WTC11 (cell line): ENCODE measurements around the gene SCGB3A2.

Experiments
- ATF2 ChIP-seq: sonication (generic); formaldehyde crosslinking; IDR thresholded peaks from 2 replicates; pipeline ENCODE4 v1.8.1; 2022; ENCODE audit warnings: low read depth, missing genetic modification reagents, borderline replicate concordance
- E2F1 ChIP-seq: sonication (generic); formaldehyde crosslinking; IDR thresholded peaks from 2 replicates; pipeline ENCODE4 v1.8.0; 2022; ENCODE audit warnings: mild to moderate bottlenecking, missing genetic modification reagents
- ELF4 ChIP-seq: sonication (generic); formaldehyde crosslinking; IDR thresholded peaks from 2 replicates; pipeline ENCODE4 v1.8.1; 2022; ENCODE audit warnings: low read depth, mild to moderate bottlenecking, moderate library complexity, missing genetic modification reagents
- FOXK1 ChIP-seq: sonication (generic); formaldehyde crosslinking; IDR thresholded peaks from 2 replicates; pipeline ENCODE4 v1.8.0; 2022; ENCODE audit warnings: mild to moderate bottlenecking, moderate library complexity, missing genetic modification reagents
- JUN ChIP-seq: sonication (generic); formaldehyde crosslinking; IDR thresholded peaks from 2 replicates; pipeline ENCODE4 v1.8.0; 2023; ENCODE audit warnings: mild to moderate bottlenecking, missing genetic modification reagents
- NFE2L1 ChIP-seq: sonication (generic); formaldehyde crosslinking; IDR thresholded peaks from 2 replicates; pipeline ENCODE4 v1.8.1; 2023; ENCODE audit warnings: missing genetic modification reagents
- NFYB ChIP-seq: sonication (generic); formaldehyde crosslinking; conservative IDR thresholded peaks from 2 replicates; pipeline ENCODE4 v1.8.0; 2022; ENCODE audit warnings: low read depth, missing genetic modification reagents
- NR1H2 ChIP-seq: sonication (generic); formaldehyde crosslinking; IDR thresholded peaks from 2 replicates; pipeline ENCODE4 v1.9.0; 2021; ENCODE audit warnings: mild to moderate bottlenecking, moderate library complexity, missing genetic modification reagents
- NR3C1 ChIP-seq: sonication (generic); formaldehyde crosslinking; conservative IDR thresholded peaks from 2 replicates; pipeline ENCODE4 v1.8.1; 2023; ENCODE audit warnings: low read depth, mild to moderate bottlenecking, missing genetic modification reagents
- TF ChIP-seq, protein P1 (sequence below): fragments of 200-600 bp; IDR thresholded peaks from 2 replicates; pipeline ENCODE4 v1.8.0; 2022; ENCODE audit warnings: antibody characterized with exemption
- TF ChIP-seq, protein P2 (sequence below): sonication (generic); formaldehyde crosslinking; IDR thresholded peaks from 2 replicates; pipeline ENCODE4 v1.8.0; 2022; ENCODE audit warnings: mild to moderate bottlenecking, missing genetic modification reagents
- TF ChIP-seq, protein P3 (sequence below): fragments of 250-450 bp; sonication (Bioruptor Pico); IDR thresholded peaks from 2 replicates; pipeline ENCODE4 v2.1.2; 2022; ENCODE audit warnings: mild to moderate bottlenecking, moderate library complexity

DNA sequence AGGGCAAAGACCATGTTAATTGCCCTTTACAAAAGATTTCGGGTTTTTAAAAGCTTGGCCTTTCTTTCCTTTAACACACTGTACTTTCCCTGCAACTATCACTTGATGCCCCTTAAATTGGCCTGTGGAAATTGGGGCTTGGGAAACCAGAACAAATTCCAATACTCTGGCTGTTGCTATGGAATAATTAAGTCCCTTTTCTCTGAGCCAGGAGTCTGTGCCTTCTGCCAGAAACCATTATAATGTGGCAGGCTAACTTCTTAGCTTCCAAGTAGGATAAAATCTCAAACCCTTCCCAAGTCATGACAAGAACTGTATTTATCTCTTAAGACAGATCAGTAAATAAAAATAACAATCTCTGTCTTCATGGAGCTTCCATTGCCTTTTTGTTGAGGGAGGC lies 46.0 kb upstream of the SCGB3A2 start:
- TF ChIP-seq, protein P1, sequence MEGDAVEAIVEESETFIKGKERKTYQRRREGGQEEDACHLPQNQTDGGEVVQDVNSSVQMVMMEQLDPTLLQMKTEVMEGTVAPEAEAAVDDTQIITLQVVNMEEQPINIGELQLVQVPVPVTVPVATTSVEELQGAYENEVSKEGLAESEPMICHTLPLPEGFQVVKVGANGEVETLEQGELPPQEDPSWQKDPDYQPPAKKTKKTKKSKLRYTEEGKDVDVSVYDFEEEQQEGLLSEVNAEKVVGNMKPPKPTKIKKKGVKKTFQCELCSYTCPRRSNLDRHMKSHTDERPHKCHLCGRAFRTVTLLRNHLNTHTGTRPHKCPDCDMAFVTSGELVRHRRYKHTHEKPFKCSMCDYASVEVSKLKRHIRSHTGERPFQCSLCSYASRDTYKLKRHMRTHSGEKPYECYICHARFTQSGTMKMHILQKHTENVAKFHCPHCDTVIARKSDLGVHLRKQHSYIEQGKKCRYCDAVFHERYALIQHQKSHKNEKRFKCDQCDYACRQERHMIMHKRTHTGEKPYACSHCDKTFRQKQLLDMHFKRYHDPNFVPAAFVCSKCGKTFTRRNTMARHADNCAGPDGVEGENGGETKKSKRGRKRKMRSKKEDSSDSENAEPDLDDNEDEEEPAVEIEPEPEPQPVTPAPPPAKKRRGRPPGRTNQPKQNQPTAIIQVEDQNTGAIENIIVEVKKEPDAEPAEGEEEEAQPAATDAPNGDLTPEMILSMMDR: no peak
- TF ChIP-seq ELF4 (CRISPR knock-in tag): no peak
- no peak for TF ChIP-seq ATF2 (CRISPR knock-in tag)
- TF ChIP-seq E2F1 (CRISPR knock-in tag): no peak
- TF ChIP-seq JUN: no peak
- TF ChIP-seq, protein P2, sequence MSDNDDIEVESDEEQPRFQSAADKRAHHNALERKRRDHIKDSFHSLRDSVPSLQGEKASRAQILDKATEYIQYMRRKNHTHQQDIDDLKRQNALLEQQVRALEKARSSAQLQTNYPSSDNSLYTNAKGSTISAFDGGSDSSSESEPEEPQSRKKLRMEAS (CRISPR knock-in tag): no peak
- TF ChIP-seq NR3C1 (CRISPR knock-in tag): no peak
- no peak for TF ChIP-seq NR1H2 (CRISPR knock-in tag)
- TF ChIP-seq FOXK1 (CRISPR knock-in tag): no peak
- TF ChIP-seq, protein P3, sequence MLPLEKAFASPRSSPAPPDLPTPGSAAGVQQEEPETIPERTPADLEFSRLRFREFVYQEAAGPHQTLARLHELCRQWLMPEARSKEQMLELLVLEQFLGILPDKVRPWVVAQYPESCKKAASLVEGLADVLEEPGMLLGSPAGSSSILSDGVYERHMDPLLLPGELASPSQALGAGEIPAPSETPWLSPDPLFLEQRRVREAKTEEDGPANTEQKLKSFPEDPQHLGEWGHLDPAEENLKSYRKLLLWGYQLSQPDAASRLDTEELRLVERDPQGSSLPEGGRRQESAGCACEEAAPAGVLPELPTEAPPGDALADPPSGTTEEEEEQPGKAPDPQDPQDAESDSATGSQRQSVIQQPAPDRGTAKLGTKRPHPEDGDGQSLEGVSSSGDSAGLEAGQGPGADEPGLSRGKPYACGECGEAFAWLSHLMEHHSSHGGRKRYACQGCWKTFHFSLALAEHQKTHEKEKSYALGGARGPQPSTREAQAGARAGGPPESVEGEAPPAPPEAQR (CRISPR knock-in tag): no peak
- no peak for TF ChIP-seq NFE2L1
- TF ChIP-seq NFYB (CRISPR knock-in tag): no peak
